PC-9 (cell line): ENCODE data around the gene PLA2R1. TPM values are rescaled to one million over a fixed set of nuclear protein-coding genes. Genes with fewer than 3 reads are reported as not detected.

ENCODE experiments used
- BruUV-seq: library from RNA; stranded (reverse); fragments of 400-500 nt; replicated peaks from 2 replicates; lab custom pipeline; 2021; lab: Mats Ljungman, UMichigan
- CTCF ChIA-PET: fragments of 300-600 bp; sonication (Branson Sonifier 250); formaldehyde crosslinking; loops from one replicate; lab custom pipeline; 2022; ENCODE audit warnings: antibody characterized with exemption; lab: Charles Lee
- POLR2A ChIA-PET: fragments of 300-600 bp; sonication (Branson Sonifier 250); formaldehyde crosslinking; loops from one replicate; lab custom pipeline; 2022; ENCODE audit warnings: antibody characterized with exemption; ENCODE audit not compliant: unreplicated experiment; lab: Charles Lee
- DNase-seq, 2 experiments: peaks; one replicate each; pipeline versions ENCODE4 v3.0.0 to v3.0.0-alpha.2; 2015 to 2022; ENCODE audit warnings: mixed read lengths in 1 of 2
- H2AFZ ChIP-seq: fragments of 200-600 bp; sonication (generic); 2 replicates; pipeline ENCODE4 v1.8.1; 2017; ENCODE audit warnings: antibody characterized with exemption
- H3F3A ChIP-seq: fragments of 200-600 bp; sonication (generic); 2 replicates; pipeline ENCODE4 v1.8.1; 2017; ENCODE audit warnings: antibody characterized with exemption, mild to moderate bottlenecking, low read depth; ENCODE audit not compliant: insufficient read depth
- H3K27ac ChIP-seq: fragments of 200-600 bp; sonication (generic); 2 replicates; pipeline ENCODE4 v1.6.1; 2016; ENCODE audit warnings: mixed run types
- H3K27me3 ChIP-seq: fragments of 200-600 bp; sonication (generic); 2 replicates; pipeline ENCODE4 v1.6.1; 2016; ENCODE audit warnings: low read depth, mixed run types; ENCODE audit not compliant: insufficient read depth
- H3K36me3 ChIP-seq: fragments of 200-600 bp; sonication (generic); 2 replicates; pipeline ENCODE4 v1.6.1; 2016; ENCODE audit warnings: low read depth, mixed run types
- H3K4me1 ChIP-seq: fragments of 200-600 bp; sonication (generic); replicated peaks from 2 replicates; pipeline ENCODE4 v1.6.1; 2016; ENCODE audit warnings: mixed run types; ENCODE audit not compliant: insufficient read depth
- H3K4me2 ChIP-seq: fragments of 200-600 bp; sonication (generic); 2 replicates; pipeline ENCODE4 v1.6.1; 2017; ENCODE audit warnings: mixed run types
- H3K4me3 ChIP-seq: fragments of 200-600 bp; sonication (generic); 2 replicates; pipeline ENCODE4 v1.6.1; 2016; ENCODE audit warnings: mixed run types
- H3K79me2 ChIP-seq: fragments of 200-600 bp; sonication (generic); 2 replicates; pipeline ENCODE4 v1.6.1; 2017; ENCODE audit warnings: low read depth, mixed run types
- H3K9me2 ChIP-seq: fragments of 200-600 bp; sonication (generic); 2 replicates; pipeline ENCODE4 v1.8.1; 2017; ENCODE audit warnings: mild to moderate bottlenecking; ENCODE audit not compliant: insufficient read depth
- H3K9me3 ChIP-seq: fragments of 200-600 bp; sonication (generic); 2 replicates; pipeline ENCODE4 v1.8.1; 2016; ENCODE audit warnings: low read depth; ENCODE audit not compliant: insufficient read depth
- H4K20me1 ChIP-seq: fragments of 200-600 bp; sonication (generic); 2 replicates; pipeline ENCODE4 v1.8.1; 2017; ENCODE audit not compliant: insufficient read depth
- CTCF ChIP-seq: fragments of 200-600 bp; sonication (generic); conservative IDR thresholded peaks from 2 replicates; pipeline ENCODE4 v1.6.1; 2017; ENCODE audit warnings: mixed run types, antibody characterized with exemption, mild to moderate bottlenecking, moderate library complexity
- EZH2 ChIP-seq: fragments of 200-600 bp; sonication (generic); IDR thresholded peaks from 2 replicates; pipeline ENCODE4 v1.8.0; 2017; ENCODE audit warnings: antibody characterized with exemption, low read depth
- intact Hi-C: fragments of 100-400 bp; cut with micrococcal nuclease; formaldehyde crosslinking; loops from one replicate; pipeline ENCODE4 v1.10.0; 2022; ENCODE audit not compliant: unreplicated experiment
- total RNA-seq: library from RNA; stranded (reverse); gene quantifications from 2 replicates; pipeline ENCODE4 v1.2.3, GENCODE V29; 2021

PLA2R1 gene
- total RNA-seq, 1 experiment from 2014 or later, result 0.33 TPM

- POLR2A ChIA-PET, result no interaction called here
- Histone ChIP-seq H4K20me1 (no peaks in the 10 kb centered on the region), H3F3A (no peaks in the 10 kb centered on the region), H3K4me1 (peaks cover 7% of the 10 kb centered on the region; the same call in 1 of the 2 replicates), H3K9me3 (peaks cover 7% of the 10 kb centered on the region), H3K79me2 (no peaks in the 10 kb centered on the region), H3K4me2 (no peak overlapping the region), H3K27ac (no peak overlapping the region), H3K4me3 (no peak overlapping the region), H3K27me3 (no peaks in the 10 kb centered on the region), H3K36me3 (no peaks in the 10 kb centered on the region), H2AFZ (no peak overlapping the region), H3K9me2 (no peaks in the 10 kb centered on the region)
- intact Hi-C loops, result no loop called here
- BruUV-seq, result no TSS peak
- CTCF ChIA-PET, result no interaction called here
- peak; percentile 56 for TF ChIP-seq CTCF
- TF ChIP-seq EZH2, result no peak
- no peak for DNase-seq
Measured at GRCh38 chr2:160087854-160088745, 25.7 kb upstream of the PLA2R1 start.

GRCh38 chr2:160085662-160086061 is 23.2 kb upstream of the PLA2R1 start:
- Histone ChIP-seq H3F3A (no peaks in the 10 kb centered on the region), H2AFZ (no peak overlapping the region), H4K20me1 (no peaks in the 10 kb centered on the region), H3K9me2 (no peaks in the 10 kb centered on the region), H3K4me2 (no peak overlapping the region), H3K27ac (no peak overlapping the region), H3K79me2 (no peaks in the 10 kb centered on the region), H3K27me3 (no peaks in the 10 kb centered on the region), H3K36me3 (no peaks in the 10 kb centered on the region), H3K4me3 (no peak overlapping the region), H3K4me1 (no peaks in the 10 kb centered on the region), H3K9me3 (peaks cover under 1% of the 10 kb centered on the region)
- peak; percentile 43; the same call in 1 of the 2 replicates for TF ChIP-seq CTCF
- TF ChIP-seq EZH2, result no peak
- no TSS peak for BruUV-seq
- no peak for DNase-seq
- POLR2A ChIA-PET, result no interaction called here
- intact Hi-C loops, result no loop called here
- CTCF ChIA-PET, result interaction anchor here (0.9 kb wide), 1 partner anchor 286 kb away, joined by 3 read pairs; no protein-coding TSS in a partner anchor

GRCh38 chr2:160077912-160078810 is 15.7 kb upstream of the PLA2R1 start:
- no TSS peak for BruUV-seq
- no peak overlapping the region for H3K27ac ChIP-seq
- H4K20me1 ChIP-seq, result no peaks in the 10 kb centered on the region
- no peaks in the 10 kb centered on the region for H3K79me2 ChIP-seq
- no peaks in the 10 kb centered on the region for H3F3A ChIP-seq
- peaks cover 10% of the 10 kb centered on the region for H3K4me1 ChIP-seq
- 0 out of 2 replicates have a peak overlapping the region, but pooled peaks have one; percentile 30 for H3K4me2 ChIP-seq
- no peak overlapping the region for H2AFZ ChIP-seq
- no peaks in the 10 kb centered on the region for H3K9me2 ChIP-seq
- H3K27me3 ChIP-seq, result no peaks in the 10 kb centered on the region
- H3K9me3 ChIP-seq, result no peaks in the 10 kb centered on the region
- no peaks in the 10 kb centered on the region for H3K36me3 ChIP-seq
- TF ChIP-seq EZH2 (no peak), CTCF (no peak)
- DNase-seq, result peak in 1 of 2 experiments; percentile 54
- CTCF ChIA-PET, result no interaction called here
- no peak overlapping the region for H3K4me3 ChIP-seq
- intact Hi-C loops, result no loop called here
- POLR2A ChIA-PET, result interaction anchor here (0.6 kb wide), 1 partner anchor 246 kb away, joined by 9 read pairs; no protein-coding TSS in a partner anchor
